Loucy (cell line): ENCODE results near the gene ISX.

Experiments
- H2AFZ ChIP-seq: fragments of 200-600 bp; sonication (generic); 2 replicates; pipeline ENCODE4 v1.6.0; 2016; ENCODE audit warnings: antibody characterized with exemption, mild to moderate bottlenecking, low read length, moderate library complexity
- H3F3A ChIP-seq: fragments of 200-600 bp; 2 replicates; pipeline ENCODE4 v1.6.0; 2016; ENCODE audit warnings: antibody characterized with exemption, low read depth, mild to moderate bottlenecking
- H3K27me3 ChIP-seq: fragments of 200-600 bp; sonication (generic); 2 replicates; pipeline ENCODE4 v1.6.1; 2014; ENCODE audit warnings: low read length, mild to moderate bottlenecking; ENCODE audit not compliant: insufficient read depth, poor library complexity, severe bottlenecking
- H3K36me3 ChIP-seq: fragments of 200-600 bp; sonication (generic); 2 replicates; pipeline ENCODE4 v1.6.1; 2016; ENCODE audit warnings: low read length; ENCODE audit not compliant: insufficient read depth
- H3K4me1 ChIP-seq: fragments of 200-600 bp; sonication (generic); 2 replicates; pipeline ENCODE4 v1.5.1; 2014; ENCODE audit warnings: low read length, mild to moderate bottlenecking; ENCODE audit not compliant: insufficient read depth, poor library complexity, severe bottlenecking
- H3K4me2 ChIP-seq: fragments of 200-600 bp; sonication (generic); 2 replicates; pipeline ENCODE4 v1.6.0; 2014; ENCODE audit warnings: antibody characterized with exemption, low read length, low read depth, mild to moderate bottlenecking; ENCODE audit not compliant: poor library complexity, severe bottlenecking
- H3K4me3 ChIP-seq: fragments of 200-600 bp; sonication (generic); 2 replicates; pipeline ENCODE4 v1.5.1; 2014; ENCODE audit warnings: low read length, mild to moderate bottlenecking, mixed read lengths; ENCODE audit not compliant: poor library complexity, severe bottlenecking
- H3K79me2 ChIP-seq: fragments of 200-600 bp; sonication (generic); 2 replicates; pipeline ENCODE4 v1.6.1; 2014; ENCODE audit warnings: low read length; ENCODE audit not compliant: insufficient read depth
- H3K9ac ChIP-seq: fragments of 200-600 bp; sonication (generic); 2 replicates; pipeline ENCODE4 v1.6.0; 2014; ENCODE audit warnings: mild to moderate bottlenecking, low read depth, low read length, moderate library complexity; ENCODE audit not compliant: poor library complexity, severe bottlenecking
- H3K9me2 ChIP-seq: fragments of 200-600 bp; sonication (generic); replicated peaks from 2 replicates; pipeline ENCODE4 v1.6.1; 2016; ENCODE audit warnings: low read depth, low read length, mixed read lengths
- H3K9me3 ChIP-seq: fragments of 200-600 bp; sonication (generic); 2 replicates; pipeline ENCODE4 v1.6.1; 2014; ENCODE audit warnings: mild to moderate bottlenecking, antibody characterized with exemption, low read length, low read depth; ENCODE audit not compliant: insufficient read depth
- H4K20me1 ChIP-seq: fragments of 200-600 bp; sonication (generic); 2 replicates; pipeline ENCODE4 v1.6.0; 2014; ENCODE audit warnings: antibody characterized with exemption, low read length, mild to moderate bottlenecking; ENCODE audit not compliant: insufficient read depth, poor library complexity, severe bottlenecking
- CTCF ChIP-seq: fragments of 200-600 bp; sonication (generic); conservative IDR thresholded peaks from 2 replicates; pipeline ENCODE4 v1.5.1; 2014; ENCODE audit warnings: mild to moderate bottlenecking, antibody characterized with exemption, low read length
- EZH2phosphoT487 ChIP-seq: fragments of 200-600 bp; IDR thresholded peaks from 2 replicates; pipeline ENCODE4 v1.6.1; 2018; ENCODE audit warnings: antibody characterized with exemption, mild to moderate bottlenecking, moderate library complexity, borderline replicate concordance

The ISX gene

GRCh38 chr22:35116269-35116668, 50.3 kb downstream of the ISX start:
- no peaks in the 10 kb centered on the region for H3K79me2 ChIP-seq
- no peaks in the 10 kb centered on the region for H3F3A ChIP-seq
- no peaks in the 10 kb centered on the region for H3K27me3 ChIP-seq
- H3K9ac ChIP-seq = no peak overlapping the region
- no peak overlapping the region for H3K4me3 ChIP-seq
- no peak overlapping the region for H2AFZ ChIP-seq
- H3K4me2 ChIP-seq = no peak overlapping the region
- no peaks in the 10 kb centered on the region for H3K4me1 ChIP-seq
- H3K9me3 ChIP-seq = no peaks in the 10 kb centered on the region; the same call in 1 of the 2 replicates
- H3K36me3 ChIP-seq = no peaks in the 10 kb centered on the region
- H3K9me2 ChIP-seq = no peaks in the 10 kb centered on the region
- no peaks in the 10 kb centered on the region for H4K20me1 ChIP-seq
- no peak for TF ChIP-seq EZH2phosphoT487
- TF ChIP-seq CTCF = no peak

- Histone ChIP-seq H3K9me2 (no peaks in the 10 kb centered on the region), H3K9me3 (no peaks in the 10 kb centered on the region; the same call in 1 of the 2 replicates), H3K79me2 (no peaks in the 10 kb centered on the region), H2AFZ (no peak overlapping the region), H3K27me3 (no peaks in the 10 kb centered on the region), H3K4me3 (no peak overlapping the region), H3K4me1 (no peaks in the 10 kb centered on the region), H3K36me3 (no peaks in the 10 kb centered on the region), H3K9ac (no peak overlapping the region), H4K20me1 (no peaks in the 10 kb centered on the region), H3F3A (no peaks in the 10 kb centered on the region), H3K4me2 (no peak overlapping the region)
- TF ChIP-seq CTCF = no peak
- TF ChIP-seq EZH2phosphoT487 = no peak
Measured at GRCh38 chr22:35116817-35117216, 50.9 kb downstream of the ISX start.

GRCh38 chr22:35119494-35119893, 53.5 kb downstream of the ISX start:
- Histone ChIP-seq H3K27me3 (no peaks in the 10 kb centered on the region), H3K79me2 (no peaks in the 10 kb centered on the region), H3K9me2 (no peaks in the 10 kb centered on the region), H3K36me3 (no peaks in the 10 kb centered on the region), H3K4me2 (no peak overlapping the region), H3K4me1 (no peaks in the 10 kb centered on the region), H3K9me3 (no peaks in the 10 kb centered on the region; the same call in 1 of the 2 replicates), H2AFZ (no peak overlapping the region), H3F3A (no peaks in the 10 kb centered on the region), H3K4me3 (no peak overlapping the region), H3K9ac (no peak overlapping the region), H4K20me1 (no peaks in the 10 kb centered on the region)
- TF ChIP-seq EZH2phosphoT487 (no peak), CTCF (no peak)
